BLaER1 treated with 17β-estradiol and CSF1 and Interleukin-3, amounts not matched to agents 10 nM and 100 nM (cell line): ENCODE data around the gene GGA1.

Source experiments
- H3K27ac ChIP-seq, 11 experiments: shearing (Covaris generic); formaldehyde crosslinking; 2 replicates each; pipeline ENCODE4 v1.8.1; 2022
- H3K27me3 ChIP-seq, 11 experiments: shearing (Covaris generic); formaldehyde crosslinking; 2 replicates each; pipeline ENCODE4 v1.8.1; 2022
- H3K36me3 ChIP-seq, 11 experiments: shearing (Covaris generic); formaldehyde crosslinking; 2 replicates each; pipeline ENCODE4 v1.8.1; 2022
- H3K4me1 ChIP-seq, 10 experiments: shearing (Covaris generic); formaldehyde crosslinking; 2 replicates each; pipeline ENCODE4 v1.8.1; 2022
- H3K4me2 ChIP-seq, 11 experiments: shearing (Covaris generic); formaldehyde crosslinking; 2 replicates each; pipeline ENCODE4 v1.8.1; 2022
- H3K4me3 ChIP-seq, 10 experiments: shearing (Covaris generic); formaldehyde crosslinking; 2 replicates each; pipeline ENCODE4 v1.8.1; 2022
- H3K9ac ChIP-seq, 11 experiments: shearing (Covaris generic); formaldehyde crosslinking; 2 replicates each; pipeline ENCODE4 v1.8.1; 2022
- H3K9me3 ChIP-seq, 11 experiments: shearing (Covaris generic); formaldehyde crosslinking; replicated peaks in 1 of 11; 2 replicates each; pipeline ENCODE4 v1.8.1; 2022
- H4K20me1 ChIP-seq, 11 experiments: shearing (Covaris generic); formaldehyde crosslinking; 2 replicates each; pipeline ENCODE4 v1.8.1; 2022
- Cebpa-rat ChIP-seq, 11 experiments: shearing (Covaris generic); IDR thresholded peaks; 2 replicates each; pipeline ENCODE4 v1.8.1; 2022

GGA1 gene

DNA sequence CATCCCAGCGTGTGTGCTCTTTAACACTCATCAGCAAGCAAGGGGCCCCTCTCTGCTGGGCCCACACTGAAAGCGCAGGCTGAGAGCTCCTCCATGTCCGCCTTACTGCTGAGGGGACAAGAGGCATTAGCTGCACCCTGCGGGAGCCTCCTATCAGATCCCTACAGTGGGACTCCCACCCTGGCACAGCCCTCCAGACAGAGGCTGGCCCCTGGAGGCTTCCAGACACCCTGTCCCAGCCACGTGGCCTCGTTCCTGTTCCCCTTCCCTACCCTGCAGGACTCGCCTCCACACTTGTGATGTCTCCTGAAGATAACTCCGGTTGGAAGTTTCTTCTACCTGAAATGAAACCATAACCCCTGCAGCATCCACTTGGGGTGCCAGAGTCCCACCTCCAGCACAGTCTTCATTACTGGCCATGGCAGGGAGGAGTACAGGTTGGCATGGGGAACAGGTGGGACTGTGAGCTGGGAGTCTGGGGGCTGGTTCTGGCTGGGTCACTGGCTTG lies 25.8 kb downstream of the GGA1 start:
- Histone ChIP-seq H3K27me3 (no peaks in the 10 kb centered on the region), H3K9ac (peak overlapping the region; percentile 66 to 91 (median 87)), H3K4me2 (peak overlapping the region; percentile 87 to 99 (median 95)), H4K20me1 (no peaks in the 10 kb centered on the region; a peak in 2 of 22 replicates), H3K9me3 (no peaks in the 10 kb centered on the region), H3K27ac (peak overlapping the region; percentile 52 to 97 (median 92)), H3K4me3 (peak overlapping the region in 9 of 10 experiments; percentile 13 to 49 (median 36); a peak in 16 of 20 replicates), H3K4me1 (peaks cover 97 to 100% (median 99%) of the 10 kb centered on the region in 10 experiments), H3K36me3 (peaks cover 0 to 31% (median 30%) of the 10 kb centered on the region in 11 experiments; a peak in 17 of 22 replicates)
- TF ChIP-seq Cebpa-rat (IDR thresholded peaks at IDR 0.05): peak in 1 of 11 experiments; percentile 5; a peak in 2 of 22 replicates

DNA sequence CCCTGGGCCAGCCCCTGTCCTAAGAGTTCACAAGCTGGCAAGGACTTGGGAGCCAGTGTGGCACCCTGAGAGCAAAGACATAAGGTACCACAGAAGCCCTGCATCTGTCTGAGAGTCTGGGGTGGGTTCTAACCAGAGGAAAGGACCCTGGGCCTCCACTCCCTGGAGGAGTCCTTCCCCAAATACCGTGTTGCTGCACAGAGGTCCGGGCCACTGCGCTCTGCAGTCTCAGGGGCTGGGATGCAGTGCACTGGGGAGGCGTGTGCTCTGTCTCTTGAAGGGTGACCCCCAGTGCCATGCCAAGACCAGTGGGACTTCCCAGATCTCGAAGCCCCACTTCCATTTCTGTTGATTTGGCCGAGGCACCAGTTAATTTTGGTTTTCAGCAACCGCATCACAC lies 26.5 kb downstream of the GGA1 start:
- H3K27ac ChIP-seq: peak overlapping the region; percentile 52 to 97 (median 92)
- H3K9me3 ChIP-seq: no peaks in the 10 kb centered on the region
- peak overlapping the region; percentile 87 to 99 (median 95) for H3K4me2 ChIP-seq
- no peak for TF ChIP-seq Cebpa-rat (IDR thresholded peaks at IDR 0.05)
- H3K36me3 ChIP-seq: peaks cover 0 to 24% (median 23%) of the 10 kb centered on the region in 11 experiments; a peak in 17 of 22 replicates
- H4K20me1 ChIP-seq: no peaks in the 10 kb centered on the region; a peak in 3 of 22 replicates
- H3K4me1 ChIP-seq: peaks cover 90 to 96% (median 92%) of the 10 kb centered on the region in 10 experiments
- H3K9ac ChIP-seq: peak overlapping the region; percentile 66 to 91 (median 87)
- H3K27me3 ChIP-seq: no peaks in the 10 kb centered on the region
- peak overlapping the region in 6 of 10 experiments; percentile 17 to 49 (median 32); a peak in 6 of 20 replicates for H3K4me3 ChIP-seq

DNA sequence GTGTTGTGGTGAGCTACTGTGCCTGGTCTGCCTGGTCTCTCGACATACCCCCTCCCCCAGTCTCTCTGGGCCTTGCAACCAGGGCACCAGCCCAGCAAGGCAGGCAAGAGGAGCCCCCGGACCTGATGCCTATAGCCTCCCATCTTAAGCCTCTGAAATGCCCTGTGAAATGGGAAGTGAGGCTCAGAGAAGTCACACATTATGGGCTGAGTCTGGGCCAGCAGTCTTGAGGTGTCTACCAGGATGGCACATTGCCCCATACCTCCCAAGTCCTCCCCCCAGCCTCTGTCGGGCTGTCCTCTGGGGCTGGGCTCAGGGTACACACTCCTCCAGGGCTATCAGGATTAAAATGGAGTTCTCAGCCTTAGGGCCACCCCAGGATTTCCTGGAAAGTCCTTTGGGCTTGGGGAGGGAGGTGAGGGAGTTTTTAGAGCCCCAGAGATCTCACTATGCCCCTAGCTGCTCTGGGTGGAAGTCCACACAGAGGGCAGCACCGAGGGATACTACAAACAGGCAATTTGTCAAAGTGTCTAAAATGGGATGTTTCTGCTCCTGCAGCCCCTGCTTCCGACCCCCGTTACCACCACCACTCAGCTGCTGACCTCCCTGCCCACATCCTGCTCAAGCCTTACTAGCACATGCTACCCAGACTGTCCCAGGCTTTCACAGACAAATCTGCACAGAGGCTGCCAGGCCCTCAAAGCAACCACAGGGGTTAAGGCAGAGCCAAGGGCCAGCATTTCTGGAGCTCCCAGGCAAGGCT lies 27.7 kb downstream of the GGA1 start:
- H3K4me1 ChIP-seq: peaks cover 86 to 96% (median 90%) of the 10 kb centered on the region in 10 experiments
- no peaks in the 10 kb centered on the region for H3K27me3 ChIP-seq
- H3K4me3 ChIP-seq: peak overlapping the region in 5 of 10 experiments; percentile 16 to 94 (median 48); a peak in 9 of 20 replicates
- H4K20me1 ChIP-seq: peaks cover 0 to 12% (median 10%) of the 10 kb centered on the region in 11 experiments; a peak in 15 of 22 replicates
- peak overlapping the region; percentile 87 to 99 (median 95) for H3K4me2 ChIP-seq
- H3K27ac ChIP-seq: peak overlapping the region; percentile 52 to 97 (median 92); a peak in 21 of 22 replicates
- H3K9ac ChIP-seq: peak overlapping the region; percentile 85 to 91 (median 88); a peak in 20 of 22 replicates
- no peaks in the 10 kb centered on the region for H3K9me3 ChIP-seq
- TF ChIP-seq Cebpa-rat (IDR thresholded peaks at IDR 0.05): no peak
- peaks cover 0 to 19% (median 12%) of the 10 kb centered on the region in 11 experiments; a peak in 15 of 22 replicates for H3K36me3 ChIP-seq

GRCh38 chr22:37636949-37637273 lies 28.3 kb downstream of the GGA1 start:
- H3K4me1 ChIP-seq: peaks cover 86 to 96% (median 90%) of the 10 kb centered on the region in 10 experiments
- no peak for TF ChIP-seq Cebpa-rat (IDR thresholded peaks at IDR 0.05)

GRCh38 chr22:37638391-37639069 lies 29.9 kb downstream of the GGA1 start:
- H4K20me1 ChIP-seq: peaks cover 0 to 33% (median 28%) of the 10 kb centered on the region in 11 experiments; a peak in 15 of 22 replicates
- peaks cover 12 to 29% (median 19%) of the 10 kb centered on the region in 11 experiments; a peak in 20 of 22 replicates for H3K36me3 ChIP-seq
- TF ChIP-seq Cebpa-rat (IDR thresholded peaks at IDR 0.05): no peak
- no peaks in the 10 kb centered on the region for H3K9me3 ChIP-seq
- peak overlapping the region; percentile 87 to 99 (median 95) for H3K4me2 ChIP-seq
- H3K9ac ChIP-seq: peak overlapping the region; percentile 85 to 91 (median 88); a peak in 21 of 22 replicates
- peak overlapping the region; percentile 52 to 97 (median 92); a peak in 20 of 22 replicates for H3K27ac ChIP-seq
- H3K4me1 ChIP-seq: peaks cover 72 to 94% (median 90%) of the 10 kb centered on the region in 10 experiments
- H3K4me3 ChIP-seq: peak overlapping the region; percentile 67 to 94 (median 80); a peak in 19 of 20 replicates
- H3K27me3 ChIP-seq: no peaks in the 10 kb centered on the region

More at GRCh38 chr22:37636949-37637273, 28.3 kb downstream of the GGA1 start:
- no peaks in the 10 kb centered on the region for H3K9me3 ChIP-seq
- H3K4me2 ChIP-seq: peak overlapping the region; percentile 87 to 99 (median 95)
- no peaks in the 10 kb centered on the region for H3K27me3 ChIP-seq
- peak overlapping the region; percentile 52 to 97 (median 92); a peak in 21 of 22 replicates for H3K27ac ChIP-seq
- peaks cover 0 to 19% (median 9%) of the 10 kb centered on the region in 11 experiments; a peak in 18 of 22 replicates for H3K36me3 ChIP-seq
- peaks cover 0 to 17% (median 15%) of the 10 kb centered on the region in 11 experiments; a peak in 15 of 22 replicates for H4K20me1 ChIP-seq
- peak overlapping the region in 5 of 10 experiments; percentile 16 to 94 (median 48); a peak in 9 of 20 replicates for H3K4me3 ChIP-seq
- peak overlapping the region; percentile 85 to 91 (median 88); a peak in 20 of 22 replicates for H3K9ac ChIP-seq

- H3K27ac ChIP-seq: peak within 1 kb of the TSS; percentile 74 to 97 (median 92)
- H3K4me1 ChIP-seq: peaks cover 65 to 90% (median 88%) of the 10 kb centered on the region in 10 experiments
- no peaks in the 10 kb centered on the region for H3K9me3 ChIP-seq
- H3K4me2 ChIP-seq: peak within 1 kb of the TSS; percentile 87 to 99 (median 95)
- no peaks in the 10 kb centered on the region for H3K27me3 ChIP-seq
- peak within 1 kb of the TSS; percentile 67 to 94 (median 80) for H3K4me3 ChIP-seq
- peaks cover 0 to 40% (median 34%) of the 10 kb centered on the region in 11 experiments; a peak in 16 of 22 replicates for H4K20me1 ChIP-seq
- peaks cover 16 to 36% (median 26%) of the 10 kb centered on the region in 11 experiments; a peak in 21 of 22 replicates for H3K36me3 ChIP-seq
- peak within 1 kb of the TSS; percentile 85 to 91 (median 88) for H3K9ac ChIP-seq
- TF ChIP-seq Cebpa-rat (IDR thresholded peaks at IDR 0.05): no peak
Measured at GRCh38 chr22:37639070-37639760, 30.6 kb downstream of the GGA1 start, which contains the start of gene SH3BP1. Gene SH3BP1 (plus strand): TSS chr22:37639669. CDS start chr22:37639788, 119 bp downstream.

GRCh38 chr22:37639771-37640590 lies 31.3 kb downstream of the GGA1 start:
- Histone ChIP-seq H4K20me1 (peaks cover 0 to 48% (median 41%) of the 10 kb centered on the region in 11 experiments; a peak in 17 of 22 replicates), H3K4me1 (peaks cover 57 to 90% (median 81%) of the 10 kb centered on the region in 10 experiments), H3K9me3 (no peaks in the 10 kb centered on the region), H3K9ac (peak overlapping the region; percentile 85 to 91 (median 88)), H3K4me3 (peak overlapping the region; percentile 67 to 94 (median 80)), H3K27ac (peak overlapping the region; percentile 74 to 94 (median 86)), H3K4me2 (peak overlapping the region; percentile 87 to 99 (median 95)), H3K27me3 (no peaks in the 10 kb centered on the region), H3K36me3 (peaks cover 24 to 43% (median 34%) of the 10 kb centered on the region in 11 experiments)
- no peak for TF ChIP-seq Cebpa-rat (IDR thresholded peaks at IDR 0.05)
